Lower leg skin (tissue), 4 donors: ENCODE measurements around the gene CALHM5. TPM values are rescaled to one million over a fixed set of nuclear protein-coding genes. Genes with fewer than 3 reads are reported as not detected.

ENCODE experiments used
- DNase-seq, 2 donors: peaks; one replicate each; pipeline ENCODE4 v3.0.0-alpha.2; 2019; ENCODE audit warnings: low spot score in 2 of 2
- H3K4me3 ChIP-seq: fragments of 200-600 bp; sonication (generic); 2 replicates; pipeline ENCODE4 v1.5.1; 2017; ENCODE audit warnings: mild to moderate bottlenecking, low read depth; ENCODE audit not compliant: poor library complexity, severe bottlenecking
- CTCF ChIP-seq, 3 donors: fragments of 450-650 bp; IDR thresholded peaks; one replicate each; pipeline ENCODE4 v1.5.1; 2016; ENCODE audit warnings: antibody characterized with exemption in 3 of 3, mild to moderate bottlenecking in 3 of 3, moderate library complexity in 2 of 3
- POLR2A ChIP-seq, 2 donors: fragments of 450-650 bp; IDR thresholded peaks; one replicate each; pipeline ENCODE4 v1.6.1; 2016 to 2017; ENCODE audit warnings: antibody characterized with exemption in 2 of 2, mild to moderate bottlenecking in 1 of 2, moderate library complexity in 1 of 2
- WGBS, 2 donors: methylation state at CpG; one replicate each; pipeline ENCODE4 v1.1.5; 2018; 5-methylcytosine and 5-hydroxymethylcytosine counted together
- intact Hi-C: fragments of 100-400 bp; cut with DNase I; formaldehyde crosslinking; loops from one replicate; pipeline ENCODE4 v1.15.0; 2023; ENCODE audit warnings: low total_unique reads
- total RNA-seq, 4 donors: library from RNA; depleted of rRNA; stranded (reverse); fragments of >200 nt; gene quantifications; one replicate each; pipeline ENCODE4 v1.1.0, GENCODE V29; 2016

CALHM5 gene
- total RNA-seq, 4 donors from 2014 or later: 0.34 to 3.9 (median 1.7) TPM

GRCh38 chr6:116542426-116542825, 31.0 kb downstream of the CALHM5 start:
- intact Hi-C loops: no loop called here
- TF ChIP-seq POLR2A (IDR thresholded peaks at IDR 0.05) (no peak), CTCF (IDR thresholded peaks at IDR 0.05) (no peak)
- no peak overlapping the region for H3K4me3 ChIP-seq
- DNase-seq: no peak

GRCh38 chr6:116543149-116543548, 31.7 kb downstream of the CALHM5 start:
- intact Hi-C loops: no loop called here
- no peak for DNase-seq
- H3K4me3 ChIP-seq: no peak overlapping the region
- TF ChIP-seq CTCF (IDR thresholded peaks at IDR 0.05): no peak
- TF ChIP-seq POLR2A (IDR thresholded peaks at IDR 0.05): no peak

- no peak for TF ChIP-seq CTCF (IDR thresholded peaks at IDR 0.05)
- no peak for TF ChIP-seq POLR2A (IDR thresholded peaks at IDR 0.05)
- WGBS, 2 donors: 30 to 42% methylated on average over 4 of the region's 4 CpGs
These were observed 34.2 kb downstream of the CALHM5 start, which contains the start of gene TRAPPC3L for GRCh38 chr6:116545651-116546050. TSS of gene TRAPPC3L (minus strand) at chr6:116545684. CDS start at chr6:116545514, 170 bp downstream.

GRCh38 chr6:116547358-116547757, 35.9 kb downstream of the CALHM5 start:
- no peak for TF ChIP-seq CTCF (IDR thresholded peaks at IDR 0.05)
- intact Hi-C loops: no loop called here
- no peak overlapping the region for H3K4me3 ChIP-seq
- WGBS, 2 donors: 89 to 91% methylated on average over 6 of the region's 6 CpGs
- DNase-seq: no peak

More at GRCh38 chr6:116545651-116546050, 34.2 kb downstream of the CALHM5 start, which contains the start of gene TRAPPC3L:
- no peak within 1 kb of the TSS for H3K4me3 ChIP-seq
- intact Hi-C loops: no loop called here
- no peak for DNase-seq

- no peak overlapping the region for H3K4me3 ChIP-seq
- no peak for TF ChIP-seq CTCF (IDR thresholded peaks at IDR 0.05)
- no peak for TF ChIP-seq POLR2A (IDR thresholded peaks at IDR 0.05)
- intact Hi-C loops: no loop called here
- WGBS, 2 donors: 46 to 55% methylated on average over 4 of the region's 4 CpGs
- DNase-seq: no peak
These were observed 39.4 kb downstream of the CALHM5 start for GRCh38 chr6:116550796-116551195.

GRCh38 chr6:116553451-116553850, 42.0 kb downstream of the CALHM5 start, which contains the start of gene CALHM4:
TSS of gene CALHM4 (plus strand) at chr6:116553751. CDS start at chr6:116553794, 43 bp downstream.
- TF ChIP-seq POLR2A (IDR thresholded peaks at IDR 0.05) (no peak), CTCF (IDR thresholded peaks at IDR 0.05) (no peak)
- intact Hi-C loops: no loop called here
- no peak for DNase-seq
- no peak within 1 kb of the TSS for H3K4me3 ChIP-seq
